Esophagus squamous epithelium (tissue), 5 donors: ENCODE data around the gene CNGB1. TPM values are rescaled to one million over a fixed set of nuclear protein-coding genes. Genes with fewer than 3 reads are reported as not detected.

Experiments used
- DNase-seq: peaks from one replicate; lab custom pipeline; 2025; lab: John Stamatoyannopoulos, UW
- H3K27ac ChIP-seq, 4 donors: fragments of 200-600 bp; sonication (generic); one replicate each; pipeline ENCODE4 v1.5.1; 2016 to 2019; ENCODE audit warnings: mild to moderate bottlenecking in 1 of 4
- H3K27me3 ChIP-seq, 4 donors: fragments of 200-600 bp; sonication (generic); 1 replicate in 3 of 4; 2 replicates in 1 of 4; pipeline versions ENCODE4 v1.5.1 to v1.6.0; 2017 to 2021; ENCODE audit warnings: antibody characterized with exemption in 1 of 4
- H3K36me3 ChIP-seq, 3 donors: fragments of 200-600 bp; sonication (generic); one replicate each; pipeline ENCODE4 v1.5.1; 2016 to 2019
- H3K4me1 ChIP-seq, 3 donors: fragments of 200-600 bp; sonication (generic); one replicate each; pipeline ENCODE4 v1.5.1; 2017 to 2019
- H3K4me3 ChIP-seq, 4 donors: fragments of 200-600 bp; sonication (generic); 1 replicate in 3 of 4; 2 replicates in 1 of 4; pipeline ENCODE4 v1.5.1; 2016 to 2019; ENCODE audit warnings: mild to moderate bottlenecking in 2 of 4, moderate library complexity in 1 of 4
- H3K9me3 ChIP-seq, 3 donors: fragments of 200-600 bp; sonication (generic); one replicate each; pipeline ENCODE4 v1.5.1; 2016 to 2019
- CTCF ChIP-seq, 6 experiments: fragments of 450-650 bp in 4 of 6; fragments of 200-600 bp in 2 of 6; sonication (generic) in 2 of 6; IDR thresholded peaks; one replicate each; pipeline ENCODE4 v1.5.1; 2016 to 2019; ENCODE audit warnings: antibody characterized with exemption in 6 of 6, mild to moderate bottlenecking in 4 of 6, moderate library complexity in 4 of 6
- POLR2A ChIP-seq, 4 donors: fragments of 450-650 bp; IDR thresholded peaks; one replicate each; pipeline ENCODE4 v1.6.1; 2017; ENCODE audit warnings: antibody characterized with exemption in 4 of 4, mild to moderate bottlenecking in 4 of 4, moderate library complexity in 3 of 4
- WGBS, 2 donors: methylation state at CpG; one replicate each; pipeline ENCODE4 v1.1.5; 2018; 5-methylcytosine and 5-hydroxymethylcytosine counted together
- intact Hi-C: fragments of 100-400 bp; cut with DNase I; formaldehyde crosslinking; loops from one replicate; pipeline ENCODE4 v1.15.0; 2022
- total RNA-seq, 4 donors: library from RNA; depleted of rRNA; stranded (reverse); fragments of >200 nt; gene quantifications; one replicate each; pipeline ENCODE4 v1.1.0, GENCODE V29; 2016
- donor health status: DM: yes; HTN: yes; CAD: no.

Gene CNGB1
- total RNA-seq, 4 donors from 2014 or later: 0.04 TPM; not detected in 3

GRCh38 chr16:57883480-57883879 is 87.4 kb downstream of the CNGB1 start:
- H3K9me3 ChIP-seq: no peaks in the 10 kb centered on the region
- H3K36me3 ChIP-seq: no peaks in the 10 kb centered on the region
- H3K4me1 ChIP-seq: peaks cover 7 to 9% (median 8%) of the 10 kb centered on the region in 3 donors
- H3K27me3 ChIP-seq: peaks cover 0 to 64% (median 12%) of the 10 kb centered on the region in 4 donors
- no peak for DNase-seq
- intact Hi-C loops: no loop called here
- H3K4me3 ChIP-seq: no peak overlapping the region
- no peak for TF ChIP-seq POLR2A (IDR thresholded peaks at IDR 0.05)
- no peak for TF ChIP-seq CTCF (IDR thresholded peaks at IDR 0.05)
- H3K27ac ChIP-seq: no peak overlapping the region
- WGBS, 2 donors: 45 to 56% methylated on average over 4 of the region's 4 CpGs

DNA sequence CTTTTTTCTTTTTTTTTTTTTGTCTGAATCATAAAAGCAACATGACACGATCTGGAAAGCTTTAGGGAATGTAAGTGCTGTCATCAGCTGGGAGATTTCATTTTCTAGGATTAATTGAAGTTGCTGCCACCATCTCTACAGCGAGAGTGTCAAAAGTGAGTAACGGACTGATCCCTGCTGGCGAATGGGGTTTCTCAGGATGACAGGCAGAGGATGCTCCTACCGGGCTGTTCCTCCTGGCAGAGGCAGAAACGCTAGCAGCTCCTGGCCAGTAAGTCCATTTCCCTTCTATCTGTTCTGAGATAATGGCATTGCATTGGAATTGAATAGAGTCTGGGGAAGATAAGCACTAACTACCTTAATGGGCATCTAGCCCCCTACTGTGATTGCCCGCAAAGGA is 88.1 kb downstream of the CNGB1 start:
- WGBS, 2 donors: 50 to 75% methylated on average over 7 of the region's 7 CpGs
- TF ChIP-seq CTCF (IDR thresholded peaks at IDR 0.05) (no peak), POLR2A (IDR thresholded peaks at IDR 0.05) (no peak)
- intact Hi-C loops: no loop called here
- Histone ChIP-seq H3K36me3 (no peaks in the 10 kb centered on the region), H3K4me3 (no peak overlapping the region), H3K4me1 (peaks cover 7 to 9% (median 8%) of the 10 kb centered on the region in 3 donors), H3K27me3 (peaks cover 0 to 59% (median 12%) of the 10 kb centered on the region in 4 donors), H3K9me3 (no peaks in the 10 kb centered on the region), H3K27ac (no peak overlapping the region)
- no peak for DNase-seq

DNA sequence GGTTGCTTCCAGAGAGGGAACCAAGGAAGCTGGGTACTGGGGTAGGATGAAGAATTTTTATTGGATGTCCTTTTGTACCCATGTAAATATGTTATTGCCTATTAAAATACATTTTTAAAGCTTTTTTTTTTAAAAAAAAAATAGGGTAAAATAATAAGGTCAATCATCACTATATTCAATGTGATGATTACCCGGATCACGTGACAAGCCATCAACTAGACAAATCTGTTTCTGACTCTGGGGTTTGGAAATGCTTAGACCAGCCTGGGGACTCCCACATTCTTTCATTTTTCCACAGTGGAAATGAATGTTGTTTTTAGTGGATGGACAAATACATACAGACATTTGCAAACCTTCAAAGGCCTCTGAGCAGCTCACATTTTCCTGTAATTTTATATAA is 88.7 kb downstream of the CNGB1 start:
- no peak overlapping the region for H3K4me3 ChIP-seq
- no peak overlapping the region for H3K27ac ChIP-seq
- H3K27me3 ChIP-seq: peaks cover 0 to 54% (median 12%) of the 10 kb centered on the region in 4 donors
- no peak for DNase-seq
- 59 to 78% methylated on average over 2 of the region's 2 CpGs for WGBS, 2 donors
- H3K4me1 ChIP-seq: peaks cover 7 to 9% (median 8%) of the 10 kb centered on the region in 3 donors
- TF ChIP-seq CTCF (IDR thresholded peaks at IDR 0.05): no peak
- no peak for TF ChIP-seq POLR2A (IDR thresholded peaks at IDR 0.05)
- no peaks in the 10 kb centered on the region for H3K9me3 ChIP-seq
- no peaks in the 10 kb centered on the region for H3K36me3 ChIP-seq
- intact Hi-C loops: no loop called here

- intact Hi-C loops: no loop called here
- peaks cover 0 to under 1% (median under 1%) of the 10 kb centered on the region in 3 donors for H3K4me1 ChIP-seq
- TF ChIP-seq CTCF (IDR thresholded peaks at IDR 0.05): no peak
- no peak for TF ChIP-seq POLR2A (IDR thresholded peaks at IDR 0.05)
- WGBS, 2 donors: 70 to 80% methylated on average over 3 of the region's 3 CpGs
- no peak overlapping the region for H3K27ac ChIP-seq
- H3K36me3 ChIP-seq: no peaks in the 10 kb centered on the region
- H3K27me3 ChIP-seq: peaks cover 0 to 34% (median 4%) of the 10 kb centered on the region in 4 donors
- no peaks in the 10 kb centered on the region for H3K9me3 ChIP-seq
- DNase-seq: no peak
- H3K4me3 ChIP-seq: no peak overlapping the region
Measured at GRCh38 chr16:57878586-57878985, 92.3 kb downstream of the CNGB1 start.

DNA sequence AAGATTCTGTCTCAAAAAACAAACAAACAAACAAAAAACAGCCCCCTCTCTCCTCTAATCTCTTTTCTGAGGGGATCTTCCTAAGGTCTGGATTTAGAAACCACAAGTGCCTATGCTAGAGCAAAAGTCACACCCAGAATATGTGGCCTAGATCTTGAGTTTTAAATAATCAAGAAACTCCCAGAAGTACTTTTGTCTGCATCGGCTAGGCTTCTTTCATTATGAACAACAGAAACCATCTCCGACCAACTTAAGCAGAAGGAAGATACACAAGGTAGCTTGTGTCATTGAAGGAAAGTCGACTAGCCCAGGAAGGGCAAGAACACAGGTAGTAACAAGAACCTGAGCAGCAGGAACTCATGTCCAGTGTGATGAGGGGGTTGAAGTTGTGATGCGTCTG is 94.7 kb downstream of the CNGB1 start:
- intact Hi-C loops: no loop called here
- H3K4me1 ChIP-seq: peaks cover 0 to 9% (median 4%) of the 10 kb centered on the region in 3 donors
- no peak overlapping the region for H3K4me3 ChIP-seq
- DNase-seq: no peak
- H3K9me3 ChIP-seq: no peaks in the 10 kb centered on the region
- no peak overlapping the region for H3K27ac ChIP-seq
- peaks cover 0 to 20% (median 0%) of the 10 kb centered on the region in 4 donors for H3K27me3 ChIP-seq
- TF ChIP-seq CTCF (IDR thresholded peaks at IDR 0.05): no peak
- TF ChIP-seq POLR2A (IDR thresholded peaks at IDR 0.05): no peak
- H3K36me3 ChIP-seq: no peaks in the 10 kb centered on the region
- WGBS, 2 donors: 53 to 76% methylated on average over 4 of the region's 4 CpGs
